Stimulated activated effector memory CD8-positive, alpha-beta T cell treated with anti-CD3 and anti-CD28 coated beads, Interleukin-12 subunit alpha, Interleukin-12 subunit beta, amount 100 ng/mL, for 72 hours (primary cell): Measurements from ENCODE around the gene CCN2.
"Not testable (repeated sequence)": the region's sequence is repeated elsewhere in the genome, so short reads cannot be mapped to it uniquely, and the experiment has no call there.

Experiments used
- ATAC-seq: fragments of 150-1000 bp; cut with Tn5 transposase; 2 replicates; pipeline ENCODE4 v1.10.0; 2021
- DNase-seq, 2 donors: peaks; one replicate each; pipeline ENCODE4 v3.0.0; 2021 to 2022; ENCODE audit warnings: low spot score in 2 of 2
- H3K27ac Mint-ChIP-seq: one replicate; pipeline ENCODE4 v1.8.0; 2022; ENCODE audit warnings: mild to moderate bottlenecking, mixed read lengths
- H3K36me3 Mint-ChIP-seq: one replicate; pipeline ENCODE4 v1.8.0; 2022; ENCODE audit warnings: mild to moderate bottlenecking, mixed read lengths
- H3K4me1 Mint-ChIP-seq: one replicate; pipeline ENCODE4 v1.8.0; 2022; ENCODE audit warnings: mixed read lengths
- H3K4me3 Mint-ChIP-seq: one replicate; pipeline ENCODE4 v1.8.0; 2022; ENCODE audit warnings: mild to moderate bottlenecking, mixed read lengths
- H3K9me3 Mint-ChIP-seq: one replicate; pipeline ENCODE4 v1.8.0; 2022; ENCODE audit warnings: mixed read lengths

The CCN2 gene

DNA sequence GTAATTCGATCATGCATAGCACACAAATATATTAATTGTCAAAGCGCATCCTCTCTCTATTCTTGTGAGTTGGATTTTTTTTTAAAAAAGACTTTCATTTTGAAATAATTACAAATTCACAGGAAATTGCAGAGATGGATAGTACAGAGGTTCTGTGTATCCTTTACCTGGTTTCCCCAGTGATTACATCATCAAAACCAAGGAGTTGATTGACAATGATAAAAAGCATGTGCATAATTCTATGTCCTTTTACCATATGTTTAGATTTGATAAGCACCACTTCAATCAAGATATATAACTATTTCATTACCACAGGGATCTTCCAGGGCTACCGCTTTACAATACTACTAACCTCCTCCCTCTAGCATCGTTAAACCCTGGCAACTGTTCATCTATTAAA lies 40.2 kb downstream of the CCN2 start:
- Mint-ChIP-seq H3K4me3 (no peak overlapping the region), H3K36me3 (peaks cover 5% of the 10 kb centered on the region), H3K9me3 (no peaks in the 10 kb centered on the region), H3K27ac (no peak overlapping the region), H3K4me1 (peaks cover 17% of the 10 kb centered on the region)
- ATAC-seq (no peak), DNase-seq (no peak)

DNA sequence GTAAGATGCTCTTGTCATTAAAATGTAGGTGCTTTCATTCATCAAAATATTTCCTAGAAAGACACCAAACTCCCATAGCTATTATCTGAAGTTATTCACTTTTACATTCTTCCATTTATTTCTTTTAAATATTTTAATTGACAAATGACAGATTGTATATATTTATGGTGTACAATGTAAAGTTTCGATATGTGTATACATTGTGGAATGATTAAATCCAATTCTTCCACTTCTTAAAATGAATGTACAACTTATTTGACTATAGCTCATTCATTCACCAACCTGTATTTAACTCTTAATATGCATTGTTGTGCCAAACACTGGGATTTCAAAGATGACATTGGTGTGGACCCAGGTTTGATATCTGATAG lies 41.0 kb downstream of the CCN2 start:
- H3K27ac Mint-ChIP-seq = no peak overlapping the region
- DNase-seq (no peak), ATAC-seq (peak; percentile 73)
- H3K4me1 Mint-ChIP-seq = peaks cover 17% of the 10 kb centered on the region
- H3K36me3 Mint-ChIP-seq = peaks cover 5% of the 10 kb centered on the region
- no peak overlapping the region for H3K4me3 Mint-ChIP-seq
- H3K9me3 Mint-ChIP-seq = no peaks in the 10 kb centered on the region

DNA sequence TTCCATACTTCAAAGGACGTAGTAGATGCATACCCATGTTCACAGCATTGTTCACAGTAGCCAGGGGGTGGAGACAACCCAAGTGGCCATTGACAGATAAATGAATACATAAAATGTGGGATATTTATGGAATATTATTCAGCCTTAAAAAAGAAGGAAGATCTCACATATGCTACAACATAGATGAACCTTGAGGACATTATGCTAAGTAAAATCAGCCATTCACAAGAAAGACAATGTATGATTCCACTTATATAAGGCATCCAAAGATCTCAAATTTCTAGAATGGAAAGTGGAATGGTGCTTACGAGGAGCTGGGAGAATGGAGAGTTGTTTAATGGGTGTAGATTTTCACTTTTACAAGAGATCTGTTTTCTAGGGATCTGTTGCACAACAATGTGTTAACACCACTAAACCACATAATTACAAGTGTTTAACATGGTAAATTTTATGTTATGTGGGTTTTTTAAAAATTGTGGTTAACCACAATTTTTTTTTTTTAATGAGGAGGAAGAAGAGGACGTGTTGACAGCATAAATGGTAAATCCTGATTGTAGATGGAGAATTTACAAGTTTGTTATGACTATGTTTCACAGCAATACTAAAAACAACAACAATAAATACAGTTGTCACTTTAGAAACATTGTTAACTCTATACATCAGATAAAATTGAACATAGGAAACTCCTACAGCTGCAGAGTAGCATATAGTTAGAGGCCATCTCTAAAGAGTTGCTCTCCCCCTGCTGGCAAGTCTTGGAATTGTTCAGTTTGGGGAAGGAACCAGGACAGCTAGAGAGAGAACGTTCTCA lies 41.6 kb downstream of the CCN2 start:
- Mint-ChIP-seq H3K9me3 (no peaks in the 10 kb centered on the region), H3K4me3 (no peak overlapping the region), H3K4me1 (peaks cover 17% of the 10 kb centered on the region), H3K27ac (no peak overlapping the region), H3K36me3 (peaks cover 5% of the 10 kb centered on the region)
- DNase-seq (peak; percentile 71 to 89), ATAC-seq (peak; percentile 96)

DNA sequence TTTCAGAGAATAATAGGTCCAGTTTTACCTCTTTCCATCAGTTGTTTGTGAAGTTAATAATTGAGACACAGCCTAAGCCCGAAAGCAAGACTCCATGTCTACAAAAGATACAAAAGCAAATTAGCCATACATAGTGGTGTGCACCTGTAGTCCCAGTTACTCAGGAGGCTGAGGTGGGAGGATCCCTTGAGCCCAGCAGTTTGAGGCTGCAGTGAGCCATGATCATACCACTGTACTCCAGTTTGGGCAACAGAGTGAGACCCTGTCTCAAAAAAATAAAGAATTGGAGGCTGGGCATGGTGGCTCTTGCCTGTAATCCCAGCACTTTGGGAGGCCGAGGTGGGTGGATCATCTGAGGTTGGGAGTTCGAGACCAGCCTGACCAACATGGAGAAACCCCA lies 42.4 kb downstream of the CCN2 start:
- not testable (repeated sequence) for H3K9me3 Mint-ChIP-seq, ATAC-seq, H3K36me3 Mint-ChIP-seq, DNase-seq, H3K4me3 Mint-ChIP-seq, H3K27ac Mint-ChIP-seq
- peaks cover 17% of the 10 kb centered on the region for H3K4me1 Mint-ChIP-seq

DNA sequence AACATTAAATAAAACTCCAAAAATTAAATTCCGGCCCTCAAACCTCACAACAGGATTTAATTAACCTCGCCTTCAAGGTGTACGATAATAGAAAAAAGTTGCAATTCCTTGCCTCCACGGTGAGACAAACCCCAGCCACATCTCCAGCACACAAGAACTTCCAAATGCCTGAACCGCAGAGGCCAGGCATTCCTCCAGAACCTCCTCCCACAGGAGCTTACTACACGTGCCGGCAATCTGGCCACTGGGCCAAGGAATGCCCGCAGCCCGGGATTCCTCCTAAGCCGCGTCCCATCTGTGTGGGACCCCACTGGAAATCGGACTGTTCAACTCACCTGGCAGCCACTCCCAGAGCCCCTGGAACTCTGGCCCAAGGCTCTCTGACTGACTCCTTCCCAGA lies 47.4 kb downstream of the CCN2 start:
- not testable (repeated sequence) for H3K4me3 Mint-ChIP-seq

DNA sequence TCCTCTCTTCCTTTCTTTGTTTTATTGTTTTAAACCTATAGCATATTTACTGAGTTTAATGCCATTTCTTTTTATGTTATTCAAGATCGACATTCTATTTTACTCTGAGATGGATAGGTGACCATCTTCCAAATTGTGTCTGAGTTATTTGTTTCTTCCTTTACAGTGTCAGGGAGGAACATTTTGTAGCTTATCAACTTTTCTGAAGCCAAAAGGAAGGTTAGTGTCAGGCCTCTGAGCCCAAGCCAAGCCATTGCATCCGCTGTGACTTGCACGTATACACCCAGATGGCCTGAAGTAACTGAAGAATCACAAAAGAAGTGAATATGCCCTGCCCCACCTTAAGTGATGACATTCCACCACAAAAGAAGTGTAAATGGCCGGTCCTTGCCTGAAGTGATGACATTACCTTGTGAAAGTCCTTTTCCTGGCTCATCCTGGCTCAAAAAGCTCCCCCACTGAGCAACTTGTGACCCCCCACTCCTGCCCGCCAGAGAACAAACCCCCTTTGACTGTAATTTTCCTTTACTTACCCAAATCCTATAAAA lies 49.8 kb downstream of the CCN2 start:
- H3K36me3 Mint-ChIP-seq, ATAC-seq, H3K4me3 Mint-ChIP-seq, H3K4me1 Mint-ChIP-seq, DNase-seq, H3K9me3 Mint-ChIP-seq, H3K27ac Mint-ChIP-seq: not testable (repeated sequence)

More for the DNA sequence above, 47.4 kb downstream of the CCN2 start:
- not testable (repeated sequence) for H3K36me3 Mint-ChIP-seq, H3K27ac Mint-ChIP-seq, H3K4me1 Mint-ChIP-seq, ATAC-seq, H3K9me3 Mint-ChIP-seq, DNase-seq

DNA sequence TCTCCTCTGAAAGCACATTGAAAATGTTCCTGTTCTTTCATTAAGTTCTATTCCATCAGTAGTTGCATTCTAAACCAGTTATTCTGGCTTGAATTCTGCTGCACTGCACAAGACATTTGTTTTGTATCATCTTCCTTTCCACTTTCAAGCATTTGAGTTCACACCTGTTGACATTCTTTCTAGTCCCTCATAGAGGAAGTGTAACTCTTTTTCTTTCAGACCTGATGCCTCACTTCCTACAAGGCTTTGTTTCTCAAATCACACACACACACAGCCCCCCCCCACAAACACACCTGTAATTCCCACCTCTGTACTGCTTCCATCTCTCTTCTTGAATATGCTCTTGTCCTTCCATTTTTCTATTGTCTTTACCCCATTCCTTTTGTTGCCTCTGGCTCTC lies 50.9 kb downstream of the CCN2 start:
- DNase-seq (no peak), ATAC-seq (no peak)
- Mint-ChIP-seq H3K27ac (no peak overlapping the region), H3K4me3 (no peak overlapping the region), H3K4me1 (peaks cover 1% of the 10 kb centered on the region), H3K9me3 (peaks cover 4% of the 10 kb centered on the region), H3K36me3 (no peaks in the 10 kb centered on the region)

DNA sequence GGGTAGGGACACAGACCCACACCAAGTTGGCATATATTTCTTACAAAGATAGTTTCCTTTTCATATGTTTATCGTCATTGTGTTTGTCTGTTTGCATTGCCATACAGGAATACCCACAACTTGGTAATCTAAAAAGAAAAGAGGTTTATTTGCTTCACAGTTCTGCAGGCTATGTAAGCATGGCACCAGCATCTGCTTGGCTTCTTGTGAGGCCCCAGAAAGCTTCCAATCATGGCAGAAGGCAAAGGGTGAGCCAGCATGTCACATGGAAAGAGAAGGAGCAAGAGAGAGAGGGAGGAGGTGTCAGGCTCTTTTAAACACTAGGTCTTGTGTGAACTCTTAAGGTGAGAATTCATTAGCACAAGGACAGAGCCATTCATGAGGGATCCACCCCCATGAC lies 52.5 kb downstream of the CCN2 start:
- Mint-ChIP-seq H3K36me3 (no peaks in the 10 kb centered on the region), H3K4me3 (no peak overlapping the region), H3K27ac (no peak overlapping the region), H3K9me3 (peaks cover 4% of the 10 kb centered on the region), H3K4me1 (peaks cover 8% of the 10 kb centered on the region)
- ATAC-seq = no peak
- DNase-seq = no peak
